ENCODE data around the gene SNX27.
"Not testable (repeated sequence)": the region's sequence is repeated elsewhere in the genome, so short reads cannot be mapped to it uniquely, and the experiment has no call there.

The SNX27 gene

GRCh38 chr1:151611832-151612500, at the start of gene SNX27:
TSS of gene SNX27 (plus strand) at chr1:151612050. CDS start at chr1:151612202, 152 bp downstream.
- peak; percentile 90 for DNase-seq

- no peak for DNase-seq
Observed at GRCh38 chr1:151562661-151563060, 49.2 kb upstream of the SNX27 start.

DNA sequence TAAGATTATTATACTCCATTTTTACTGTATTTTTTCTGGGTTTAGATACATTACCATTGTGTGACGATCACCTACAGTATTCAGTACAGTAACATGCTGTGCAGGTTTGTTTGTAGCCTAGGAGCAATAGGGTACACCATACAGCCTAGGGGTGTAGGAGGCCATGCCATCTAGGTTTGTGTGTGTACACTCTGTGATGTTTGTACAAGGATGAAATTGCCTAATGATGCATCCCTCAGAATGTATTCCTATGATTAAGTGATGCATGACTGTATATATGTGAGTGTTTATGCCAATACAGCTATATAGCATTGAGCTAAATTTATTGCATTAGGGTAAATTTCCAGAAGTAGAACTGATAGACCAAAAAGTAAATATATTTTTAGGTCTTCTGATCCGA, 48.5 kb upstream of the SNX27 start:
- no peak for DNase-seq

GRCh38 chr1:151565502-151566189, 46.2 kb upstream of the SNX27 start:
- no peak for DNase-seq

GRCh38 chr1:151568626-151569088, 43.2 kb upstream of the SNX27 start:
- DNase-seq, result no peak

DNA sequence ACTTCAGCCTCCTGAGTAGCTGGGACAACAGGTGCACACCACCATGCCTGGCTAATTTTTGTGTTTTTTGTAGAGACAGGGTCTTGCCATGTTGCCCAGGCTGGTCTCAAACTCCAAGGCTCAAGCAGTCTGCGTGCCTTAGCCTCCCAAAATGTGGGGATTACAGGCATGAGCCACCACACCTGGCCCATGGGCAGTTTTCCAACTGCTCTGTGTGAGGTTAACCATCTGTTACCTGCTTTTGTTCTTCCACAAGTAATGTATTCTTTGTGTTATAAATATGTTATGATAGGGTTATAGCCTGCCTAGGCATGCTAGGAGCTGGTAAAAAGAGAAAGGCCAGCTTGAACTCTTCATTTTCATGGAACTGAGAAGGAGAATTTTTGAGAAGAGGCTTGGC, 41.0 kb upstream of the SNX27 start:
- no peak for DNase-seq

DNA sequence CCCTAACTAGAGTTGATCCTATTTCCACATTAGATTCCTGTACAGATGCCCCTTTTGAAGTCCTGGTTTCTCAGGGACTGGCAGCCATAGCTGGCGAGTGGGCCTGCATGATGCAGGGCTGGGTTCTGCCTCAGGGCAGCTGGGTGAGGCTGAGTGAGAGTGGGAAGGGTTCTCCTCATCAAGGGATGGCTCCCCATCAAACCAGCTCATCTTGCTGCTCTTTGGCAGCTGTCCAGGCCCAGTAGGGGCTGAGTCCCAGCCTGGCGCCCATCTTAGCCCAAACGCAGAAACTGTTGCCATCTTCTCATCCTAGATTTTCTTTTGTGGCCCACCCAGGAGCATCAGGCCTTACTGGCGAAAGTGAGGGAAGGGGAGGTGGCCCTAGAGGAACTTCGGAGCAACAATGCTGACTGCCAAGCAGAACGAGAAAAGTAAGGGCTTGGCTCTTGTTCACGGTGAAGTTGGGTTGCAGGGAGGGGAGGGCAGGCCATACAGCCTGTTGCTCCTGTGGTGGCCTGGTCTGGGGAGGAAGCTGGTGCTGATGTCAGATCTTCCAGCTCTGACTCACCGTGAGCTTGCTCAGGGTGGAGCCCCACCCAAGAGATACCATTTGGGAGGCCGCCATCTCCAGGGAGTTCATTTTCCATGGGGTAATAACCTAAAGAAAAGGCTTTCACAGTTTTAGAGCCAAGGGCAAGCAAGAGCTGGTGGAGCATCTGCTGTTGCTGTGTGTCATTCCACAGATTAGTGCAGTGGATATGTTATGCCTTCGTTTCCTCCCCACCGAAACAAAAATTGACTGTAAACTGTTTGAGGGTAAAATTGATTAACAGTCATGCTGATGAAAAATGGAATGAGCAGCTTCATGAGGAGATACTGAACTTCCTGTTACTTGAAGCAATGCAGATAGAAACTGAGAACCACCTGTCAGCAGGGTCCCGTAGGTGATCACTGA, 37.0 kb upstream of the SNX27 start:
- DNase-seq, result peak; percentile 78

DNA sequence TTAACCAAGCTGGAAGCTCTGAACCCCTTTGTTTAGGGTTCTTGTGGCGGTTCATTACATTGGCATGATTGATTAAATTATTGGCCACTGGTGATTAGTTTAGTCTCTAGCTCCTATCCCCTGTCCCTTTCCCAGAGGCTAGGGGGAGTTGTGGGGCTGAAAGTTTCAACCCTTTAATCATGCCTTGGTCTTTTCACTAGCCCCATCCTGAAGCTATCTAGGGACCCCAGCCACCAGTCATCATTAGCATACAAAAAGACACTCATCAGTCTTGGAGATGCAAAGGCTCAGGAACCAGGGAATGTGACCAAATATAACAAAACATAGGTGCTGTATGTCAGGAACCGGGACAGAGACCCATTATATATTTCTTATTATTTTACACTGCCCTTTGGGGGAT, 34.7 kb upstream of the SNX27 start:
- no peak for DNase-seq

GRCh38 chr1:151578941-151579340, 32.9 kb upstream of the SNX27 start:
- no peak for DNase-seq

DNA sequence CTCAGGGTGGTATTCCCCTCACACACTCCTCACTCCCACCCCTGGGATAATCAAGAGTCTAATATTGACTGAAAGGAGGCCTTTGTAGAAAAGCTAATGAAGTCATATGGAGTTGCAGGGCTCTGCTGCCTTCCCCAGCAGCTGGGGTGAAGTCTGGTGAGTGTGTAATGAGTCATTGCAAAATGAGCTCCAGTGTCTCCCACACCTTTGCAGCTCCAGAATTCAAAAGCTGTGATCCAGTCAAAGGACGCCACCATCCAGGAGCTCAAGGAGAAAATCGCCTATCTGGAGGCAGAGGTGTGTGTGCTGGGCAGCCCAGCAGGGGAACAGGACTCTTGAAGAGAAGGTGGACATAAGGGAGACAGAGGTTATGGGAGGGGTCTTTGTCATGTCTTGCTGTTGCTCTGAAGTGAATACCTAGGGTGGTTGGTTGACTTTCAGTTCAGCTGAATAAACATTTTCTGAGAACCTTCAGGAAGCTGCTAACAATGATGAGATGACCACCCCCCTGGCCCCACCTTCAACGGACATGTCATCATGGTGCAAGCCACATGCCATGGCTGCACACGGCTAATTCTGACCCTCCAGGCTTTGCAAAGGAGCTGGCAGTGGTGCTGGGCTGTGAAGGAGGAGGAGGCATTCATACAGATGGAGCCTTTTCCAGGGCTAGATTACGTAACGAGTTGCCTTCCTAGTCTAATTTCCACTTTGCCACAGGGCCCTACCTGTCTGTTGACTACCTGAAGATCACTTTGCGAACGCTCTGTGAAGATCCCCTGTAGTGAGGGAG, 32.2 kb upstream of the SNX27 start:
- DNase-seq, result peak; percentile 74

- DNase-seq, result no peak
Observed at GRCh38 chr1:151581451-151581850, 30.4 kb upstream of the SNX27 start.

GRCh38 chr1:151581921-151582320, 29.9 kb upstream of the SNX27 start:
- no peak for DNase-seq

DNA sequence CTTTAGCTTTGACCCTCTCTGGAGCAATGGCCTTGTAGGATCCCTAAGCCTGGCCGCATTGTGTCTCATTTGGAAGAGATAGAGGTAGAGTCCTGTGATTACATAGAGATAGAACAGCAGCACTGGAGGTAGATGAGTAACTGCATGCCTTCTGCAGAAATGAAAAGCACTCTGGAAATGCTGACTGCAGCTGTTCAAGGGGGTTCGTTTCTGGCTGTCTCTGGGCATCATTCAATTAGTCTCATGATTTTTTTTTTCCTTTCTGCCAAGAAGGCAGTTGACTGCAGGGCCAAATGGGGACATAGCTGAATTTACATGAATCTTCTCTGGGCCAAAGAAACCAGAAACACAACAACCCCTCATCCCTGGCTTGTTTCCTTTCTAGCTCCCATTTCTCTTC, 28.1 kb upstream of the SNX27 start:
- DNase-seq, result no peak

DNA sequence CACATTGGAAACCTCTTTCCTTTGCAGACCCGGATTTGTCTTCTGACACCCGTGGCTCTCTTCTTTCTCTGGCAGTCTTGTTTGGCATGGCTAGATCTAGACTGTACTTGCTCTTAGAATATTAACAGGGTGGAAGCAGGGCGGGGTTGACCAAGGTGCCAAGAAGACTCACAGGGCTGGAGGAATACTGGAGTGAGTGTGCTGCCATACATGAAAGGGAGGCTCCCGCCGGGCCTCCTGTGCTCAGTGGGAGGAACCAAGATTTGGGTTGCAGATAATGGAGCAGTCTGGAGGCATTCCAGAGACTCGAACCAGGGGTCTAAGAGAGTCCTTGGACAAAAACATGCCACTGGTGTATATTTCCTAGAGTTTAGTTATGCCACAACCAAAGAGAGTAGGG, 27.6 kb upstream of the SNX27 start:
- no peak for DNase-seq

DNA sequence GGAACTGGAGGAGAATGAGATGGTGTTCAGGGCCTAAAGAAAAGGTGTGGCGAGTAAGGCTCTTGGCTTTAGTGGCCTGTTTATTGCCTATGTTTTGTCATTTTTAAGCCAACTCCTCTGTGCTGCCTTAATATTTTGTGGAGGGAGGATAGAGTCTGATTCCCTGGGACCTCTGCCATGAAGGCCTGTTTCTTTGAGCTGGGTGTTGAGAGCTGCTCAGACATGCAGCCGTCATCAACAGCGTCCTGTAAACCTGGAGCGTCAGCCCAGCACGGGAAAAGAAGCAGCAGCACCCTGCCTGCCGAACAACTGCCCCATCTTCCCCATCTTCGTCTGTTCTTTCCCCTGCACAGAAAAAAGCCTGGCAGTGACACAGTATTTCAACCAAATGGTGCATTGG, 27.1 kb upstream of the SNX27 start:
- no peak for DNase-seq

- peak; percentile 81 for DNase-seq
Observed at GRCh38 chr1:151585622-151586021, 26.2 kb upstream of the SNX27 start.

GRCh38 chr1:151590961-151591360, 20.9 kb upstream of the SNX27 start:
- no peak for DNase-seq

DNA sequence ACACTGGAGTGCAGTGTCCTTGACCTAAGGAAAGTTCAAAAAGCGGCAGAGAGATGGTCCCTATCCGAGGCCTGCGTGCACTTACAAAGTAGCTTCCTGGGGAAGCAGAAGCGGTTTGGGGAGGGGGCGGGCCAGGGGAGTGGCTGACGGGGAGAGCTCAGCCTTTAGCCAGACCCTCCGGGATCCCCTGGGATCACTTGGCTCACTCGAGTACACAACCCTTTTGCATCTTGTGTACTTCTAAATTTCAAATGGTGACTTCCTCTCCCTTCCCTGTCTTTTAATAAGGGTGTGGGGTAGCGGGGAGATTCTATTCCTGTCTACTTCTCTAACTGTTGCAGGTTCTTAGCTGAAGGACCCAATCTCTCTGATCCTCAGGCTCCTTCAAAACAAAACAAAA, 18.1 kb upstream of the SNX27 start:
- no peak for DNase-seq

DNA sequence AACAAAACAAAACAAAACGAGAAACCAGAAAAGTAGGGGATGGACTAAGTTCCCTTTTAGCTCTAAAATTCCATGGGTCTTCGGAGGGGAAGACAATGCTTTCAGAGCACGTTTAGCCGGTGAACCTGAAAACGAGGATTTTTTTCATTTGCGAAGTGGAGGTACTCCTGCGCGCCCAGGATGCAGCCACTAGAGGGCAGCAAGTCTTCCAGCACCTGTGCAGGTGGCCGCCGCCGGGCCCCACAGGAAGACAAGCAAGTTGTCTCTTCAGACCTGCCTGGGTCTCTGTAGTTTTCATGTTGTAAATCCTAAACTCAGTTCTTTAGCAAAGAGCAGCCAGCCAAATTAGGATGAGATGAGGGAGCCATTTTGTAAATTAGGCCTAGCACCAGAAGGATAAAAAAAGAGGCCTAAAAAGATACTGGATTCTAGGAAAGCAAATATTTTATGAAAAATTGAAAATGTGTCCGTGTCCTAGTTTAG, 17.7 kb upstream of the SNX27 start:
- DNase-seq, result no peak

DNA sequence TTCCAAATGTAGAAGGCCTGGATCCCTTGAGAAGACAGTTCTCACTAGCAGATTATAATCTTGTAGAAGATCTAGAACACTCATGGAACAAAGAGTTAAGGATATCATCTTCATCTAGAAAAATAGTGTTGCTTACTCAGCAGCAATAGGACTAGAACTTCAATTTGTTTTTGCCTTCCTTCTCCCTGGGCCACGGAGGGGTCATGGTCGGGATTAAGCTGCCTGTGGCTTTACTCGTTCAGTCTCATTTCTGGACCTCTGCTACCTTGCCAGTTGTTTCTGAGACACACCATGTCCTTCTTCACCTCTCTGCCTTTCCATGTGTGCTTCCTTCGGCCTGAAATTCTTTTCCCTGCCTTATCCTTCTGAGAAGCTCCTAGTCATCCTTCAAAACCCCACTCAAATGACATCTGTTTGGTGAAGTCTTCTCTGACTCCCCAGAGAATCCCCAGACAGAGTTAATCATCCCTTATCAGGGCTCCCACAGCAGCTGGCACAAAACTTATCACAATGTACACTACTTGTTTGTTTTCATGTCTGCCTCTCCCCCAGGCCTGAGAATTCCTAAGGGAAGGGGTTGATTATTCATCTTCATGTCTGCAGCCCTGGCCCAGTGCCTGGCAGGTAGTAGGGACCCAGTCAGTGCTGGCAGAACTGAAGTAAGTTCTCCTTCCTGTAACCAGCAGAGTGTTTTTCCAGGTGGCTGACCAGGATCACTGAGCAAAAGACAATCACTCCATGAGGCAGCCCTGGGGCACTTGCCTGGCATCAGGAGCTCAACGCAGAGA, 15.5 kb upstream of the SNX27 start:
- no peak for DNase-seq

DNA sequence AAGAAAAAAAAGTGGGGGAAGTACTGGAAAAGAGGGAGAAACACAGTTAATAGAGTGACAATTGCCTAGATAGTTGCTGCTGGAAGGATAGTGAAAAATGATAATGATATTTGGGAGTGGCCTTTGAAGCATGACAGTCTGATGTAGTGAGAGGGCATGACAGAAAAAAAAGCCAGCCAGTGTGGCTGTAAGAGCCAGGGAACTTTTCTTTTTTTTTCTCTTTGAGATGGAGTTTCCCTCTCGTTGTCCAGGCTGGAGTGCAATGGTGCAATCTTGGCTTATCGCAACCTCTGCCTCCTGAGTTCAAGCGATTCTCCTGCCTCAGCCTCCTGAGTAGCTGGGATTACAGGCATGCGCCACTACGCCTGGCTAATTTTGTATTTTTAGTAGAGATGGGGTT, 9.3 kb upstream of the SNX27 start:
- DNase-seq, result not testable (repeated sequence)

DNA sequence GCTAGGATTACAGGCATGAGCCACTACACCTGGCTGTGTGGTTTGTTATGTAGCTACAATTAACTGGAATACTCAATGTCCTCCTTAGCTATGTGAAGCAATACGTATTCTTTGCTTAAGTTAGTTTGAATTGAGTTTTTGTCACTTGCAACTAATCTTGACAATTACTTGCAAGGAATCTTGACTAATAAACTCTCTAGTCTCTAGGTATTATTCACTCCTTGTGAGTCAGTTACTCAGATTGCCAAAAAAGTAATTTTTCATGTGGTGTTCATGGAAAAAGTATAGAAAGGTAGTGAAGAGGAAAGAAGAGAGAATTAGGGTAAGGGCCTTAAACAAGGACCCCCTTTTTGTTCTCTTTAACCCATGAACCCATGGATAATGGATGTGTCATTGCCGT, 7.6 kb upstream of the SNX27 start:
- no peak for DNase-seq
